Effector memory CD4-positive, alpha-beta T cell (primary cell): ENCODE results near the gene TNIP3.
"Not testable (repeated sequence)": the region's sequence is repeated elsewhere in the genome, so short reads cannot be mapped to it uniquely, and the experiment has no call there.

Experiments
- DNase-seq, 3 donors: peaks; one replicate each; pipeline ENCODE4 v3.0.0-alpha.2; 2020
- H3K27ac ChIP-seq: 2 replicates; pipeline ENCODE4 v1.7.0; 2013; ENCODE audit warnings: mild to moderate bottlenecking, low read length, moderate library complexity; ENCODE audit not compliant: insufficient read depth, poor library complexity, severe bottlenecking
- H3K27me3 ChIP-seq: replicated peaks from 2 replicates; pipeline ENCODE4 v1.7.0; 2013; ENCODE audit warnings: mild to moderate bottlenecking, low read length; ENCODE audit not compliant: insufficient read depth, control insufficient read depth, poor library complexity, severe bottlenecking
- H3K36me3 ChIP-seq: 2 replicates; pipeline ENCODE4 v1.7.0; 2013; ENCODE audit warnings: mild to moderate bottlenecking, low read length, moderate library complexity; ENCODE audit not compliant: control insufficient read depth, insufficient read depth
- H3K4me1 ChIP-seq: 2 replicates; pipeline ENCODE4 v1.7.0; 2013; ENCODE audit warnings: low read length, mild to moderate bottlenecking; ENCODE audit not compliant: control insufficient read depth, insufficient read depth, poor library complexity, severe bottlenecking
- H3K4me3 ChIP-seq: 2 replicates; pipeline ENCODE4 v1.7.0; 2013; ENCODE audit warnings: low read length, low read depth, mild to moderate bottlenecking; ENCODE audit not compliant: insufficient read depth, poor library complexity, severe bottlenecking
- H3K9me3 ChIP-seq: 2 replicates; pipeline ENCODE4 v1.7.0; 2013; ENCODE audit warnings: mild to moderate bottlenecking, low read length, moderate library complexity; ENCODE audit not compliant: control insufficient read depth
- total RNA-seq, 3 donors: gene quantifications; one replicate each; lab custom pipeline; 2026; lab: John Stamatoyannopoulos, UW

TNIP3 gene
- total RNA-seq = 0.69 to 3.3 (median 1.4) reads per million in 3 donors

- H3K27me3 ChIP-seq = no peaks in the 10 kb centered on the region
- H3K9me3 ChIP-seq = no peaks in the 10 kb centered on the region
- H3K4me3 ChIP-seq = no peak within 1 kb of the TSS
- no peaks in the 10 kb centered on the region for H3K36me3 ChIP-seq
- DNase-seq = no peak
- peaks cover 13% of the 10 kb centered on the region for H3K4me1 ChIP-seq
- H3K27ac ChIP-seq = peak within 1 kb of the TSS; percentile 2
Measured at GRCh38 chr4:121164291-121164690, at the start of gene TNIP3. TNIP3 (minus strand) TSS chr4:121164321; CDS start chr4:121164125, 196 bp downstream.

GRCh38 chr4:121212806-121213205, 48.7 kb upstream of the TNIP3 start:
- no peak for DNase-seq

GRCh38 chr4:121209171-121209570, 45.0 kb upstream of the TNIP3 start:
- Histone ChIP-seq H3K9me3 (no peaks in the 10 kb centered on the region), H3K27me3 (no peaks in the 10 kb centered on the region), H3K27ac (no peak overlapping the region), H3K36me3 (no peaks in the 10 kb centered on the region), H3K4me3 (no peak overlapping the region), H3K4me1 (no peaks in the 10 kb centered on the region)
- no peak for DNase-seq

More at GRCh38 chr4:121212806-121213205, 48.7 kb upstream of the TNIP3 start:
- no peak overlapping the region for H3K4me3 ChIP-seq
- H3K4me1 ChIP-seq = no peaks in the 10 kb centered on the region
- H3K36me3 ChIP-seq = no peaks in the 10 kb centered on the region
- H3K27me3 ChIP-seq = no peaks in the 10 kb centered on the region
- H3K9me3 ChIP-seq = no peaks in the 10 kb centered on the region
- no peak overlapping the region for H3K27ac ChIP-seq

GRCh38 chr4:121208244-121209007, 44.3 kb upstream of the TNIP3 start:
- no peaks in the 10 kb centered on the region for H3K27me3 ChIP-seq
- H3K27ac ChIP-seq = no peak overlapping the region
- no peak overlapping the region for H3K4me3 ChIP-seq
- no peaks in the 10 kb centered on the region for H3K4me1 ChIP-seq
- no peaks in the 10 kb centered on the region for H3K36me3 ChIP-seq
- H3K9me3 ChIP-seq = no peaks in the 10 kb centered on the region
- DNase-seq = no peak

GRCh38 chr4:121205777-121206176, 41.7 kb upstream of the TNIP3 start:
- DNase-seq = not testable (repeated sequence)

GRCh38 chr4:121200795-121201472, 36.8 kb upstream of the TNIP3 start:
- DNase-seq = no peak
- H3K4me3 ChIP-seq = no peak overlapping the region
- H3K4me1 ChIP-seq = peaks cover 18% of the 10 kb centered on the region
- H3K36me3 ChIP-seq = no peaks in the 10 kb centered on the region
- no peaks in the 10 kb centered on the region for H3K9me3 ChIP-seq
- H3K27me3 ChIP-seq = no peaks in the 10 kb centered on the region
- no peak overlapping the region for H3K27ac ChIP-seq

More at GRCh38 chr4:121205777-121206176, 41.7 kb upstream of the TNIP3 start:
- not testable (repeated sequence) for H3K4me1 ChIP-seq, H3K36me3 ChIP-seq, H3K27me3 ChIP-seq, H3K27ac ChIP-seq, H3K9me3 ChIP-seq, H3K4me3 ChIP-seq

- Histone ChIP-seq H3K4me1 (peaks cover 18% of the 10 kb centered on the region), H3K9me3 (no peaks in the 10 kb centered on the region), H3K4me3 (no peak overlapping the region), H3K36me3 (no peaks in the 10 kb centered on the region), H3K27me3 (no peaks in the 10 kb centered on the region), H3K27ac (no peak overlapping the region)
- DNase-seq = peak in 1 of 3 donors; percentile 14
Measured at GRCh38 chr4:121199742-121200561, 35.8 kb upstream of the TNIP3 start.

- Histone ChIP-seq H3K4me1 (peaks cover 18% of the 10 kb centered on the region), H3K4me3 (no peak overlapping the region), H3K27me3 (no peaks in the 10 kb centered on the region), H3K27ac (no peak overlapping the region), H3K36me3 (no peaks in the 10 kb centered on the region), H3K9me3 (no peaks in the 10 kb centered on the region)
- no peak for DNase-seq
Measured at GRCh38 chr4:121198251-121198650, 34.1 kb upstream of the TNIP3 start.

- Histone ChIP-seq H3K9me3 (no peaks in the 10 kb centered on the region), H3K27ac (no peak overlapping the region), H3K4me1 (peaks cover 28% of the 10 kb centered on the region)
Measured at GRCh38 chr4:121195649-121196048, 31.5 kb upstream of the TNIP3 start.

More at GRCh38 chr4:121195649-121196048, 31.5 kb upstream of the TNIP3 start:
- H3K27me3 ChIP-seq = no peaks in the 10 kb centered on the region
- no peak for DNase-seq
- H3K36me3 ChIP-seq = no peaks in the 10 kb centered on the region
- no peak overlapping the region for H3K4me3 ChIP-seq
